IMR-90 (cell line): ENCODE results near the gene ANO9. TPM values are rescaled to one million over a fixed set of nuclear protein-coding genes. Genes with fewer than 3 reads are reported as not detected.

ENCODE experiments used
- ATAC-seq: fragments of 200-7000 bp; cut with Tn5 transposase; 2 replicates; pipeline ENCODE4 v1.9.1; 2020; ENCODE audit warnings: low read depth, mild to moderate bottlenecking, moderate library complexity
- BruUV-seq: library from RNA; stranded (reverse); fragments of 400-500 nt; replicated peaks from 2 replicates; lab custom pipeline; 2021; lab: Mats Ljungman, UMichigan
- CTCF ChIA-PET: fragments of 300-600 bp; formaldehyde crosslinking; extraction: SDS; loops from one replicate; lab custom pipeline; 2021; ENCODE audit warnings: antibody characterized with exemption; lab: Yijun Ruan, JAX
- POLR2A ChIA-PET: fragments of 300-600 bp; sonication (Branson Sonifier 250); formaldehyde crosslinking; loops from one replicate; lab custom pipeline; 2022; ENCODE audit warnings: antibody characterized with exemption; ENCODE audit not compliant: unreplicated experiment; lab: Charles Lee
- DNase-seq: peaks from one replicate; pipeline ENCODE4 v3.0.0; 2013
- H2AFZ ChIP-seq: replicated peaks from 2 replicates; pipeline ENCODE3; 2013; ENCODE audit warnings: low read length, mild to moderate bottlenecking; ENCODE audit not compliant: poor library complexity
- H2AK5ac ChIP-seq: 2 replicates; pipeline ENCODE4 v1.6.1; 2013; ENCODE audit warnings: low read depth, low read length, inconsistent platforms
- H2AK9ac ChIP-seq: replicated peaks from 2 replicates; pipeline ENCODE3; 2013; ENCODE audit warnings: mild to moderate bottlenecking, low read depth, low read length, moderate library complexity; ENCODE audit not compliant: poor library complexity
- H2BK120ac ChIP-seq: 2 replicates; pipeline ENCODE4 v1.6.1; 2013; ENCODE audit warnings: low read depth, low read length, inconsistent platforms
- H2BK15ac ChIP-seq: 3 replicates; pipeline ENCODE4 v1.6.1; 2013; ENCODE audit warnings: low read depth, low read length, inconsistent platforms
- H2BK20ac ChIP-seq: 2 replicates; pipeline ENCODE4 v1.6.1; 2013; ENCODE audit warnings: low read depth, mild to moderate bottlenecking, inconsistent platforms, low read length, moderate library complexity
- H2BK5ac ChIP-seq: 2 replicates; pipeline ENCODE4 v1.6.1; 2013; ENCODE audit warnings: mild to moderate bottlenecking, low read depth, low read length, inconsistent platforms; ENCODE audit not compliant: poor library complexity, severe bottlenecking
- H3K14ac ChIP-seq: replicated peaks from 2 replicates; pipeline ENCODE4 v1.6.1; 2013; ENCODE audit warnings: low read depth, low read length, inconsistent platforms
- H3K18ac ChIP-seq: 2 replicates; pipeline ENCODE4 v1.6.1; 2013; ENCODE audit warnings: low read depth, low read length, control low read depth
- H3K23ac ChIP-seq: 2 replicates; pipeline ENCODE4 v1.6.1; 2013; ENCODE audit warnings: low read depth, low read length, inconsistent platforms
- H3K27ac ChIP-seq: 2 replicates; pipeline ENCODE4 v1.5.1; 2013; ENCODE audit warnings: mild to moderate bottlenecking, control low read depth, low read length; ENCODE audit not compliant: insufficient read depth
- H3K27me3 ChIP-seq: 2 replicates; pipeline ENCODE4 v1.6.1; 2013; ENCODE audit warnings: low read length; ENCODE audit not compliant: control insufficient read depth, insufficient read depth
- H3K36me3 ChIP-seq: 2 replicates; pipeline ENCODE4 v1.6.1; 2013; ENCODE audit warnings: low read length, mixed read lengths; ENCODE audit not compliant: control insufficient read depth, insufficient read depth
- H3K4ac ChIP-seq: 2 replicates; pipeline ENCODE4 v1.6.1; 2013; ENCODE audit warnings: low read depth, low read length, inconsistent platforms
- H3K4me1 ChIP-seq: 2 replicates; pipeline ENCODE4 v1.6.1; 2013; ENCODE audit warnings: low read length, mixed read lengths; ENCODE audit not compliant: control insufficient read depth, insufficient read depth
- H3K4me2 ChIP-seq: 2 replicates; pipeline ENCODE4 v1.6.1; 2013; ENCODE audit warnings: low read depth, mild to moderate bottlenecking, control low read depth, low read length, moderate library complexity
- H3K4me3 ChIP-seq: 2 replicates; pipeline ENCODE4 v1.5.1; 2013; ENCODE audit warnings: low read depth, mild to moderate bottlenecking, control low read depth, low read length, moderate library complexity; ENCODE audit not compliant: insufficient read depth
- H3K56ac ChIP-seq: 2 replicates; pipeline ENCODE4 v1.6.1; 2013; ENCODE audit warnings: low read length, inconsistent platforms; ENCODE audit not compliant: insufficient read depth; ENCODE audit errors: extremely low read depth
- H3K79me1 ChIP-seq, 2 experiments: 2 replicates each; pipeline ENCODE4 v1.6.1; 2013; ENCODE audit warnings: low read length in 2 of 2, inconsistent platforms in 1 of 2, low read depth in 1 of 2
- H3K9ac ChIP-seq: 2 replicates; pipeline ENCODE4 v1.6.1; 2013; ENCODE audit warnings: low read depth, low read length, control low read depth
- H3K9me1 ChIP-seq: 2 replicates; pipeline ENCODE4 v1.6.1; 2013; ENCODE audit warnings: low read length, inconsistent platforms; ENCODE audit not compliant: insufficient read depth
- H3K9me3 ChIP-seq: 2 replicates; pipeline ENCODE4 v1.6.1; 2013; ENCODE audit warnings: low read length; ENCODE audit not compliant: control insufficient read depth, insufficient read depth
- H4K20me1 ChIP-seq: 2 replicates; pipeline ENCODE4 v1.6.1; 2013; ENCODE audit warnings: low read length, inconsistent platforms; ENCODE audit not compliant: insufficient read depth
- H4K5ac ChIP-seq: 2 replicates; pipeline ENCODE4 v1.6.1; 2013; ENCODE audit warnings: mild to moderate bottlenecking, low read depth, low read length, control low read depth
- H4K8ac ChIP-seq, 2 experiments: 2 replicates each; pipeline ENCODE4 v1.6.1; 2013; ENCODE audit warnings: low read depth in 2 of 2, low read length in 2 of 2, control low read depth in 1 of 2, inconsistent platforms in 1 of 2
- H4K91ac ChIP-seq: 2 replicates; pipeline ENCODE4 v1.6.1; 2013; ENCODE audit warnings: low read depth, low read length, inconsistent platforms; ENCODE audit not compliant: insufficient read depth
- CEBPB ChIP-seq: IDR thresholded peaks from 2 replicates; pipeline ENCODE4 v1.6.1; 2012; ENCODE audit warnings: low read depth, low read length, improper control_type of control experiment
- CHD1 ChIP-seq: IDR thresholded peaks from 2 replicates; pipeline ENCODE4 v1.6.1; 2012; ENCODE audit warnings: low read depth, low read length, improper control_type of control experiment
- FOS ChIP-seq: fragments of 150-350 bp; IDR thresholded peaks from 2 replicates; pipeline ENCODE4 v1.6.1; 2016; ENCODE audit warnings: low read depth, low read length
- MAFK ChIP-seq: IDR thresholded peaks from 2 replicates; pipeline ENCODE4 v1.6.1; 2012; ENCODE audit warnings: low read depth, low read length, improper control_type of control experiment
- MAZ ChIP-seq: IDR thresholded peaks from 2 replicates; pipeline ENCODE4 v1.6.1; 2012; ENCODE audit warnings: low read depth, mild to moderate bottlenecking, low read length, improper control_type of control experiment, moderate library complexity, borderline replicate concordance
- NFE2L2 ChIP-seq: fragments of 150-350 bp; IDR thresholded peaks from 2 replicates; pipeline ENCODE4 v1.6.1; 2016; ENCODE audit warnings: low read depth, mild to moderate bottlenecking, low read length
- POLR2A ChIP-seq: IDR thresholded peaks from 2 replicates; pipeline ENCODE4 v1.6.1; 2012; ENCODE audit warnings: mild to moderate bottlenecking, low read depth, low read length
- RAD21 ChIP-seq: IDR thresholded peaks from 2 replicates; pipeline ENCODE4 v1.6.1; 2012; ENCODE audit warnings: low read length, improper control_type of control experiment
- RCOR1 ChIP-seq: IDR thresholded peaks from 2 replicates; pipeline ENCODE4 v1.6.1; 2012; ENCODE audit warnings: mild to moderate bottlenecking, low read length, improper control_type of control experiment; ENCODE audit not compliant: insufficient replicate concordance
- RFX5 ChIP-seq: IDR thresholded peaks from 2 replicates; pipeline ENCODE4 v1.8.0; 2012; ENCODE audit warnings: low read depth, mild to moderate bottlenecking, low read length, moderate library complexity
- SMC3 ChIP-seq: fragments of 150-350 bp; IDR thresholded peaks from 2 replicates; pipeline ENCODE4 v1.6.1; 2016; ENCODE audit warnings: low read depth, mild to moderate bottlenecking, antibody characterized with exemption, low read length, moderate library complexity
- WGBS, 2 experiments: methylation state at CpG; one replicate each; pipeline versions ENCODE4 v1.1.5 to v1.1.7; 2013; ENCODE audit warnings: missing lambda C conversion rate in 2 of 2; ENCODE audit not compliant: insufficient read length in 1 of 2; ENCODE audit errors: extremely low coverage in 2 of 2; 5-methylcytosine and 5-hydroxymethylcytosine counted together
- dilution Hi-C: fragments of 300-500 bp; cut with HindIII; formaldehyde crosslinking; loops from one replicate; pipeline ENCODE4 v1.14.3; 2018; ENCODE audit warnings: low sequenced_read_pairs; ENCODE audit not compliant: unreplicated experiment
- in situ Hi-C: fragments of 300-500 bp; cut with MboI; formaldehyde crosslinking; loops from 3 replicates; pipeline ENCODE4 v1.14.3; 2019; ENCODE audit warnings: low sequenced_read_pairs, inconsistent platforms, mixed read lengths
- intact Hi-C: fragments of 100-400 bp; cut with micrococcal nuclease; formaldehyde crosslinking; loops from 2 replicates; pipeline ENCODE4 v1.10.0; 2022
- polyA plus RNA-seq, 3 experiments: library from polyadenylated mRNA; depleted of rRNA; stranded (reverse); fragments of >200 nt; gene quantifications; 2 replicates each; pipeline ENCODE4 v1.2.3, GENCODE V29; 2012; ENCODE audit warnings: low replicate concordance in 1 of 3
- total RNA-seq: library from RNA; depleted of rRNA; stranded (reverse); fragments of >200 nt; gene quantifications from 2 replicates; pipeline ENCODE4 v1.2.3, GENCODE V29; 2012
- TF ChIP-seq, protein P1 (sequence below): fragments of 150-350 bp; IDR thresholded peaks from 2 replicates; pipeline ENCODE4 v1.6.1; 2017; ENCODE audit warnings: mild to moderate bottlenecking, antibody characterized with exemption, low read length, low read depth
- TF ChIP-seq, protein P2 (sequence below): fragments of 150-350 bp; IDR thresholded peaks from 2 replicates; pipeline ENCODE4 v1.6.1; 2016; ENCODE audit warnings: low read depth, mild to moderate bottlenecking, low read length, moderate library complexity, borderline replicate concordance
- TF ChIP-seq, protein P3 (sequence below): conservative IDR thresholded peaks from 2 replicates; pipeline ENCODE4 v1.5.1; 2012; ENCODE audit warnings: mild to moderate bottlenecking, low read depth, low read length, improper control_type of control experiment

The ANO9 gene
- total and polyA plus RNA-seq, 2 of the 4 experiments (the other 2 are of a cell fraction) = not detected

DNA sequence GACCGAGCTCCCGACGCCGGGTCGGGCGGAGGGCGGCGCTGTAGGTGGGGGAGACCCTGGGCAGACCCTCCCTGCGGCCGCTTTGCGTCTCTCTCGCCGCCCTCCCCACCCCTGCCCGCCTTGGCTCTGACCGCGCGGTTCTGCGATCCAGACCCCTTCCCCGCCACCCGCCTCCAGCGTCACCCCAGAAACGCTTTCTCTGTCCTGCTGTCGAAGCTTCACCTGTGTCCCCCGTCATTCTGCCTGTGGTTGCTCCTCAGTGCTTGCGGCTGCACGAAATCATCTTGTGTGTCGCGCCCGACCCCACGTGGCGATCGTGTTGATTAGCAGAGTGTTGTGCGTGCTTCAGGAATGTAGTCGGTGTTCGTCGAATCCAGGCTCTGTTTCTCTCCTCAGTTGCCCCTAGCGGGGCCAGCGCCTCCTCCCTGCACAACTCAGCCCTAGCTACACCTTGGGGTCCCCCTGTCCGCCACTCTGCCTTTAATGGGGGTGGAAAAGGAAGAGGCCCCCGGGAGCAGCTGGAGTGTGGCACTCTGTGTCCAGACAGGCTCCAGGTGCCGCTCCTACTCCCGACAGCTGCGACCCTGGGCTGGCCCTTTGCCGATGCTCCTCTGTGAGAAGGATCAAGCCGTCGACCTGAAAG lies 9.1 kb upstream of the ANO9 start:
- Histone ChIP-seq H3K9me3 (no peaks in the 10 kb centered on the region), H4K5ac (no peak overlapping the region), H3K23ac (0 out of 2 replicates have a peak overlapping the region, but pooled peaks have one; percentile 31), H3K9me1 (no peaks in the 10 kb centered on the region), H4K8ac (no peak overlapping the region), H4K91ac (no peak overlapping the region), H3K14ac (peak overlapping the region; percentile 30; the same call in 1 of the 2 replicates), H3K4me1 (peaks cover 6% of the 10 kb centered on the region), H2AK5ac (peak overlapping the region; percentile 91), H2BK120ac (no peak overlapping the region), H3K56ac (no peak overlapping the region), H3K4me3 (peak overlapping the region; percentile 77), H3K18ac (no peak overlapping the region), H2AFZ (peak overlapping the region; percentile 86), H4K20me1 (peaks cover 22% of the 10 kb centered on the region), H3K4me2 (peak overlapping the region; percentile 86), H3K79me1 (peaks cover 7 to 57% of the 10 kb centered on the region in 2 experiments), H2BK20ac (no peak overlapping the region), H3K27ac (peak overlapping the region; percentile 57; the same call in 1 of the 2 replicates), H3K4ac (peak overlapping the region; percentile 45; the same call in 1 of the 2 replicates), H2AK9ac (peak overlapping the region; percentile 92), H3K36me3 (peaks cover 18% of the 10 kb centered on the region), H2BK5ac (no peak overlapping the region), H3K9ac (peak overlapping the region; percentile 66), H3K27me3 (no peaks in the 10 kb centered on the region), H2BK15ac (no peak overlapping the region)
- in situ Hi-C loops (loop anchor here (10.0 kb wide), 1 partner anchor 146 kb away; the partner anchor contains the start of gene IFITM2), intact Hi-C loops (loop anchor here (2.0 kb wide), 2 partner anchors 18 to 56 kb away; partner anchors contain the start of gene RNH1), dilution Hi-C loops (no loop called here)
- peak; percentile 10 for ATAC-seq
- peak; percentile 66 for DNase-seq
- CTCF ChIA-PET = interaction anchor here (3.4 kb wide), 1 partner anchor 44 kb away, joined by 12 read pairs; no protein-coding TSS in a partner anchor
- WGBS, 2 experiments = 1% methylated on average over 17 of the region's 46 CpGs; no CpG with 5 or more reads in 1 of the 2 experiments
- no TSS peak for BruUV-seq
- POLR2A ChIA-PET = no interaction called here
- TF ChIP-seq, protein P1, sequence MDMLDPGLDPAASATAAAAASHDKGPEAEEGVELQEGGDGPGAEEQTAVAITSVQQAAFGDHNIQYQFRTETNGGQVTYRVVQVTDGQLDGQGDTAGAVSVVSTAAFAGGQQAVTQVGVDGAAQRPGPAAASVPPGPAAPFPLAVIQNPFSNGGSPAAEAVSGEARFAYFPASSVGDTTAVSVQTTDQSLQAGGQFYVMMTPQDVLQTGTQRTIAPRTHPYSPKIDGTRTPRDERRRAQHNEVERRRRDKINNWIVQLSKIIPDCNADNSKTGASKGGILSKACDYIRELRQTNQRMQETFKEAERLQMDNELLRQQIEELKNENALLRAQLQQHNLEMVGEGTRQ = peak; percentile 72; the same call in 1 of the 2 replicates
- TF ChIP-seq CHD1 (no peak), NFE2L2 (no peak), MAZ (no peak), CEBPB (no peak), MAFK (no peak), RCOR1 (no peak), FOS (no peak), RAD21 (peak; percentile 47), SMC3 (peak; percentile 23; the same call in 1 of the 2 replicates), RFX5 (no peak), POLR2A (no peak)
- TF ChIP-seq, protein P2, sequence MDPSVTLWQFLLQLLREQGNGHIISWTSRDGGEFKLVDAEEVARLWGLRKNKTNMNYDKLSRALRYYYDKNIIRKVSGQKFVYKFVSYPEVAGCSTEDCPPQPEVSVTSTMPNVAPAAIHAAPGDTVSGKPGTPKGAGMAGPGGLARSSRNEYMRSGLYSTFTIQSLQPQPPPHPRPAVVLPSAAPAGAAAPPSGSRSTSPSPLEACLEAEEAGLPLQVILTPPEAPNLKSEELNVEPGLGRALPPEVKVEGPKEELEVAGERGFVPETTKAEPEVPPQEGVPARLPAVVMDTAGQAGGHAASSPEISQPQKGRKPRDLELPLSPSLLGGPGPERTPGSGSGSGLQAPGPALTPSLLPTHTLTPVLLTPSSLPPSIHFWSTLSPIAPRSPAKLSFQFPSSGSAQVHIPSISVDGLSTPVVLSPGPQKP = no peak
- TF ChIP-seq, protein P3, sequence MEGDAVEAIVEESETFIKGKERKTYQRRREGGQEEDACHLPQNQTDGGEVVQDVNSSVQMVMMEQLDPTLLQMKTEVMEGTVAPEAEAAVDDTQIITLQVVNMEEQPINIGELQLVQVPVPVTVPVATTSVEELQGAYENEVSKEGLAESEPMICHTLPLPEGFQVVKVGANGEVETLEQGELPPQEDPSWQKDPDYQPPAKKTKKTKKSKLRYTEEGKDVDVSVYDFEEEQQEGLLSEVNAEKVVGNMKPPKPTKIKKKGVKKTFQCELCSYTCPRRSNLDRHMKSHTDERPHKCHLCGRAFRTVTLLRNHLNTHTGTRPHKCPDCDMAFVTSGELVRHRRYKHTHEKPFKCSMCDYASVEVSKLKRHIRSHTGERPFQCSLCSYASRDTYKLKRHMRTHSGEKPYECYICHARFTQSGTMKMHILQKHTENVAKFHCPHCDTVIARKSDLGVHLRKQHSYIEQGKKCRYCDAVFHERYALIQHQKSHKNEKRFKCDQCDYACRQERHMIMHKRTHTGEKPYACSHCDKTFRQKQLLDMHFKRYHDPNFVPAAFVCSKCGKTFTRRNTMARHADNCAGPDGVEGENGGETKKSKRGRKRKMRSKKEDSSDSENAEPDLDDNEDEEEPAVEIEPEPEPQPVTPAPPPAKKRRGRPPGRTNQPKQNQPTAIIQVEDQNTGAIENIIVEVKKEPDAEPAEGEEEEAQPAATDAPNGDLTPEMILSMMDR = peak; percentile 35
